22Rv1 (cell line): ENCODE measurements around the gene C1orf159.

Source experiments
- ZFX ChIP-seq: fragments of 450-650 bp; IDR thresholded peaks from 2 replicates; pipeline ENCODE4 v1.6.1; 2017; ENCODE audit warnings: antibody characterized with exemption, borderline replicate concordance
- TF ChIP-seq, protein P1 (sequence below): fragments of 450-650 bp; IDR thresholded peaks from 2 replicates; pipeline ENCODE4 v1.5.1; 2017; ENCODE audit warnings: mild to moderate bottlenecking

DNA sequence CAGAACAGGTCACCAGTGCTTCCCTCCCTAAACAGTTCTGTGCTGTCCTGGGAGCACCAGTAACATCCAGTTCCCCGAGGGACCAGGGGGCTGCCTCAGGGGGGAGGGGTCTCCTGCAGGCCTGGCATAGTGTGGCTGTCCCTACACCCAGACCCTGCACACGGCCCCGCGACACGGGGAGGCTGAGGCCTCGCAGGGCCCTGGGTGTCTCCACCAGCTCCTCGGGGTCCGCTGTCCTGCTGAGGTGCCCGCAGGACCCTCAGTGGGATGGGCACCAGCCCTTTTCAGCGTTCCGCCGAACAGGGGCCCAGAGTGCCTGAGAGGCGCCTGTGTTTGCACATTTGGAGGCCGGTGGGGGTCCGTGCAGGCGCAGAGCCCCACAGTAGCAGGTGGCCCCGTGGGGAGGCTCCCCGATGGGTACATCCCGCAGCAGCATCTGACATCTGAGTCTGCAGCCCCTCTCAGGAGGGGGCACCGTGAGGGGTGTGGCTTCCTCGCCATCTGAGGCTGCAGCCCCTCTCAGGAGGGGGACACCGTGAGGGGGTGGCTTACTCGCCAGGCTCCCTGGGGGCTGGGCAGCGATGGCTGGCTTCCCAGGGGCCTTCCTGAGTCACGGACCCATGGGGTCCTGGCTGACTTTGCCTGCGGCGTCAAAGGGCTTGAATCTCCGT, 18.5 kb upstream of the C1orf159 start:
- TF ChIP-seq, protein P1, sequence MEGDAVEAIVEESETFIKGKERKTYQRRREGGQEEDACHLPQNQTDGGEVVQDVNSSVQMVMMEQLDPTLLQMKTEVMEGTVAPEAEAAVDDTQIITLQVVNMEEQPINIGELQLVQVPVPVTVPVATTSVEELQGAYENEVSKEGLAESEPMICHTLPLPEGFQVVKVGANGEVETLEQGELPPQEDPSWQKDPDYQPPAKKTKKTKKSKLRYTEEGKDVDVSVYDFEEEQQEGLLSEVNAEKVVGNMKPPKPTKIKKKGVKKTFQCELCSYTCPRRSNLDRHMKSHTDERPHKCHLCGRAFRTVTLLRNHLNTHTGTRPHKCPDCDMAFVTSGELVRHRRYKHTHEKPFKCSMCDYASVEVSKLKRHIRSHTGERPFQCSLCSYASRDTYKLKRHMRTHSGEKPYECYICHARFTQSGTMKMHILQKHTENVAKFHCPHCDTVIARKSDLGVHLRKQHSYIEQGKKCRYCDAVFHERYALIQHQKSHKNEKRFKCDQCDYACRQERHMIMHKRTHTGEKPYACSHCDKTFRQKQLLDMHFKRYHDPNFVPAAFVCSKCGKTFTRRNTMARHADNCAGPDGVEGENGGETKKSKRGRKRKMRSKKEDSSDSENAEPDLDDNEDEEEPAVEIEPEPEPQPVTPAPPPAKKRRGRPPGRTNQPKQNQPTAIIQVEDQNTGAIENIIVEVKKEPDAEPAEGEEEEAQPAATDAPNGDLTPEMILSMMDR: no peak
- no peak for TF ChIP-seq ZFX
